Measurements from ENCODE around the gene COL5A2. TPM values are rescaled to one million over a fixed set of nuclear protein-coding genes. Genes with fewer than 3 reads are reported as not detected.

Gene COL5A2
- total RNA-seq, 1 donor from 2014 or later, result 0.23 TPM

GRCh38 chr2:189013671-189014448 is 165.7 kb downstream of the COL5A2 start:
- intact Hi-C loops (cut with micrococcal nuclease), result no loop called here
- Mint-ChIP-seq H3K4me1 (ENCODE audit: low read depth) (no peaks in the 10 kb centered on the region), H3K9me3 (no peaks in the 10 kb centered on the region), H3K27ac (no peak overlapping the region), H3K36me3 (ENCODE audit: low read depth) (no peaks in the 10 kb centered on the region), H3K27me3 (ENCODE audit: low read depth) (no peaks in the 10 kb centered on the region), H3K4me3 (ENCODE audit: low read depth) (no peak overlapping the region)
- DNase-seq (ENCODE audit: low spot score), result no peak

- DNase-seq (ENCODE audit: low spot score), result no peak
- H3K27me3 Mint-ChIP-seq (ENCODE audit: low read depth), result no peaks in the 10 kb centered on the region
- intact Hi-C loops (cut with micrococcal nuclease), result no loop called here
- no peaks in the 10 kb centered on the region for H3K4me1 Mint-ChIP-seq (ENCODE audit: low read depth)
- no peak overlapping the region for H3K27ac Mint-ChIP-seq
- no peaks in the 10 kb centered on the region for H3K9me3 Mint-ChIP-seq
- no peak overlapping the region for H3K4me3 Mint-ChIP-seq (ENCODE audit: low read depth)
- H3K36me3 Mint-ChIP-seq (ENCODE audit: low read depth), result no peaks in the 10 kb centered on the region
These were observed 166.5 kb downstream of the COL5A2 start for GRCh38 chr2:189013031-189013430.

- no peaks in the 10 kb centered on the region for H3K4me1 Mint-ChIP-seq (ENCODE audit: low read depth)
- H3K4me3 Mint-ChIP-seq (ENCODE audit: low read depth), result no peak overlapping the region
- no peaks in the 10 kb centered on the region for H3K36me3 Mint-ChIP-seq (ENCODE audit: low read depth)
- intact Hi-C loops (cut with micrococcal nuclease), result no loop called here
- H3K27ac Mint-ChIP-seq, result no peak overlapping the region
- no peaks in the 10 kb centered on the region for H3K27me3 Mint-ChIP-seq (ENCODE audit: low read depth)
- H3K9me3 Mint-ChIP-seq, result no peaks in the 10 kb centered on the region
- DNase-seq (ENCODE audit: low spot score), result no peak
These were observed 167.2 kb downstream of the COL5A2 start for GRCh38 chr2:189012351-189012750.

GRCh38 chr2:189010536-189010935 is 169.0 kb downstream of the COL5A2 start:
- Mint-ChIP-seq H3K9me3 (no peaks in the 10 kb centered on the region), H3K4me1 (ENCODE audit: low read depth) (no peaks in the 10 kb centered on the region), H3K36me3 (ENCODE audit: low read depth) (no peaks in the 10 kb centered on the region), H3K27ac (no peak overlapping the region), H3K27me3 (ENCODE audit: low read depth) (no peaks in the 10 kb centered on the region), H3K4me3 (ENCODE audit: low read depth) (no peak overlapping the region)
- intact Hi-C loops (cut with micrococcal nuclease), result no loop called here
- DNase-seq (ENCODE audit: low spot score), result no peak

GRCh38 chr2:189008555-189009262 is 170.9 kb downstream of the COL5A2 start:
- intact Hi-C loops (cut with micrococcal nuclease), result no loop called here
- H3K27ac Mint-ChIP-seq, result no peak overlapping the region

GRCh38 chr2:189002079-189002478 is 177.5 kb downstream of the COL5A2 start:
- intact Hi-C loops (cut with micrococcal nuclease), result loop anchor here (1.0 kb wide), 1 partner anchor 24 kb away; no protein-coding TSS in a partner anchor
- Mint-ChIP-seq H3K4me1 (ENCODE audit: low read depth) (peaks cover 9% of the 10 kb centered on the region), H3K9me3 (no peaks in the 10 kb centered on the region)

More at GRCh38 chr2:189008555-189009262, 170.9 kb downstream of the COL5A2 start:
- Mint-ChIP-seq H3K36me3 (ENCODE audit: low read depth) (no peaks in the 10 kb centered on the region), H3K9me3 (no peaks in the 10 kb centered on the region), H3K27me3 (ENCODE audit: low read depth) (no peaks in the 10 kb centered on the region), H3K4me1 (ENCODE audit: low read depth) (no peaks in the 10 kb centered on the region), H3K4me3 (ENCODE audit: low read depth) (no peak overlapping the region)
- DNase-seq (ENCODE audit: low spot score), result no peak

GRCh38 chr2:189000221-189000620 is 179.3 kb downstream of the COL5A2 start:
- Mint-ChIP-seq H3K27me3 (ENCODE audit: low read depth) (no peaks in the 10 kb centered on the region), H3K9me3 (no peaks in the 10 kb centered on the region), H3K36me3 (ENCODE audit: low read depth) (no peaks in the 10 kb centered on the region), H3K4me1 (ENCODE audit: low read depth) (peaks cover 9% of the 10 kb centered on the region), H3K4me3 (ENCODE audit: low read depth) (no peak overlapping the region), H3K27ac (no peak overlapping the region)
- intact Hi-C loops (cut with micrococcal nuclease), result no loop called here
- no peak for DNase-seq (ENCODE audit: low spot score)

More at GRCh38 chr2:189002079-189002478, 177.5 kb downstream of the COL5A2 start:
- no peak overlapping the region for H3K27ac Mint-ChIP-seq
- no peaks in the 10 kb centered on the region for H3K36me3 Mint-ChIP-seq (ENCODE audit: low read depth)
- H3K27me3 Mint-ChIP-seq (ENCODE audit: low read depth), result no peaks in the 10 kb centered on the region
- no peak for DNase-seq (ENCODE audit: low spot score)
- no peak overlapping the region for H3K4me3 Mint-ChIP-seq (ENCODE audit: low read depth)

- no peak overlapping the region for H3K27ac Mint-ChIP-seq
- H3K27me3 Mint-ChIP-seq (ENCODE audit: low read depth), result peaks cover 2% of the 10 kb centered on the region
- DNase-seq (ENCODE audit: low spot score), result no peak
- intact Hi-C loops (cut with micrococcal nuclease), result no loop called here
- H3K4me3 Mint-ChIP-seq (ENCODE audit: low read depth), result no peak overlapping the region
- no peaks in the 10 kb centered on the region for H3K9me3 Mint-ChIP-seq
- peaks cover 5% of the 10 kb centered on the region for H3K4me1 Mint-ChIP-seq (ENCODE audit: low read depth)
- H3K36me3 Mint-ChIP-seq (ENCODE audit: low read depth), result no peaks in the 10 kb centered on the region
These were observed 182.3 kb downstream of the COL5A2 start for GRCh38 chr2:188997263-188997662.

GRCh38 chr2:188993247-188993646 is 186.3 kb downstream of the COL5A2 start:
- no peak overlapping the region for H3K27ac Mint-ChIP-seq
- no peak for DNase-seq (ENCODE audit: low spot score)
- H3K27me3 Mint-ChIP-seq (ENCODE audit: low read depth), result peaks cover 2% of the 10 kb centered on the region
- intact Hi-C loops (cut with micrococcal nuclease), result no loop called here
- H3K9me3 Mint-ChIP-seq, result no peaks in the 10 kb centered on the region
- no peaks in the 10 kb centered on the region for H3K36me3 Mint-ChIP-seq (ENCODE audit: low read depth)
- H3K4me1 Mint-ChIP-seq (ENCODE audit: low read depth), result no peaks in the 10 kb centered on the region
- no peak overlapping the region for H3K4me3 Mint-ChIP-seq (ENCODE audit: low read depth)

GRCh38 chr2:188986839-188987238 is 192.7 kb downstream of the COL5A2 start:
- intact Hi-C loops (cut with micrococcal nuclease), result loop anchor here (5.0 kb wide), 1 partner anchor 460 kb away; no protein-coding TSS in a partner anchor
- Mint-ChIP-seq H3K27ac (no peak overlapping the region), H3K4me3 (ENCODE audit: low read depth) (no peak overlapping the region), H3K4me1 (ENCODE audit: low read depth) (no peaks in the 10 kb centered on the region), H3K27me3 (ENCODE audit: low read depth) (no peaks in the 10 kb centered on the region), H3K36me3 (ENCODE audit: low read depth) (no peaks in the 10 kb centered on the region), H3K9me3 (no peaks in the 10 kb centered on the region)
- no peak for DNase-seq (ENCODE audit: low spot score)

- Mint-ChIP-seq H3K9me3 (no peaks in the 10 kb centered on the region), H3K27me3 (ENCODE audit: low read depth) (no peaks in the 10 kb centered on the region), H3K36me3 (ENCODE audit: low read depth) (no peaks in the 10 kb centered on the region), H3K27ac (no peak overlapping the region), H3K4me1 (ENCODE audit: low read depth) (peaks cover 2% of the 10 kb centered on the region), H3K4me3 (ENCODE audit: low read depth) (no peak overlapping the region)
- intact Hi-C loops (cut with micrococcal nuclease), result loop anchor here (5.0 kb wide), 1 partner anchor 457 kb away; no protein-coding TSS in a partner anchor
- no peak for DNase-seq (ENCODE audit: low spot score)
These were observed 194.9 kb downstream of the COL5A2 start for GRCh38 chr2:188984680-188985079.

- Mint-ChIP-seq H3K36me3 (ENCODE audit: low read depth) (no peaks in the 10 kb centered on the region), H3K4me1 (ENCODE audit: low read depth) (peaks cover 6% of the 10 kb centered on the region), H3K27ac (no peak overlapping the region), H3K9me3 (no peaks in the 10 kb centered on the region), H3K4me3 (ENCODE audit: low read depth) (no peak overlapping the region), H3K27me3 (ENCODE audit: low read depth) (no peaks in the 10 kb centered on the region)
- DNase-seq (ENCODE audit: low spot score), result no peak
- intact Hi-C loops (cut with micrococcal nuclease), result no loop called here
These were observed 195.5 kb downstream of the COL5A2 start for GRCh38 chr2:188984065-188984491.

GRCh38 chr2:188983427-188984064 is 196.0 kb downstream of the COL5A2 start:
- Mint-ChIP-seq H3K4me1 (ENCODE audit: low read depth) (peaks cover 12% of the 10 kb centered on the region), H3K36me3 (ENCODE audit: low read depth) (no peaks in the 10 kb centered on the region), H3K27ac (no peak overlapping the region), H3K9me3 (no peaks in the 10 kb centered on the region), H3K4me3 (ENCODE audit: low read depth) (no peak overlapping the region), H3K27me3 (ENCODE audit: low read depth) (no peaks in the 10 kb centered on the region)
- no peak for DNase-seq (ENCODE audit: low spot score)
- intact Hi-C loops (cut with micrococcal nuclease), result no loop called here
